ENCODE measurements around the gene FRMD3. TPM values are rescaled to one million over a fixed set of nuclear protein-coding genes. Genes with fewer than 3 reads are reported as not detected.
"Not testable (repeated sequence)": the region's sequence is repeated elsewhere in the genome, so short reads cannot be mapped to it uniquely, and the experiment has no call there.

The FRMD3 gene
- total RNA-seq, 8 experiments from 2014 or later = 1.3 to 34.4 (median 4.0) TPM

DNA sequence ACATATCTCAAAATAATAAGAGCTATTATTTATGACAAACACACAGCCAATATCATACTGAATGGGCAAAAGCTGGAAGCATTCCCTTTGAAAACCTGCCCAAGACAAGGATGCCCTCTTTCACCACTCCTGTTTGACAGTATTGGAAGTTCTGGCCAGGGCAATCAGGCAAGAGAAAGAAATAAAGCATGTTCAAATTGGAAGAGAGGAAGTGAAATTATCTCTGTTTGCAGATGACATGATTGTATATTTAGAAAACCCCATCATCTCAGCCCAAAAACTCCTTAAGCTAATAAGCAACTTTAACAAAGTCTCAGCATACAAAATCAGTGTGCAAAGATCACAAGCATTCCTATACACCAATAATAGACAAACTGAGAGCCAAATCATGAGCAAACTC lies 20.2 kb downstream of the FRMD3 start:
- H3K27ac ChIP-seq; ATAC-seq (replicated peaks in 6 of 8); in situ Hi-C loops (cut with MboI; ENCODE audit: low pct_unique_long_range_greater_than_20kb in 2 of 9, low sequenced_read_pairs in 9 of 9, unreplicated experiment in 9 of 9); H3K4me1 ChIP-seq (replicated peaks in 1 of 2); H3K4me3 ChIP-seq: not testable (repeated sequence)

DNA sequence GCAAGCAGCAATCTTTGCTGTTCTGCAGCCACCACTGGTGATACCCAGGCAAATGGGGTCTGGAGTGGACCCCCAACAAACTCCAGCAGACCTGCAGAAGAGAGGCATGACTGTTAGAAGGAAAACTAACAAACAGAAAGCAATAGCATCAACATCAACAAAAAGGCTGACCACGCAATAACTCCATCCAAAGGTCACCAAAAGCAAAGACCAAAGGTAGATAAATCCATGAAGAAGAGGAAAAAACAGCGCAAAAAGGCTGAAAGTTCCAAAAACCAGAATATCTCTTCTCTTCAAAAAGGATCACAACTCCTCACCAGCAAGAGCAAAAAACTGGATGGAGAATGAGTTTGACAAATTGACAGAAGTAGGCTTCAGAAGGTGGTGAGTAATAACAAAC lies 23.4 kb downstream of the FRMD3 start:
- no peak overlapping the region for H3K27ac ChIP-seq
- ATAC-seq (replicated peaks in 6 of 8) = no peak
- H3K4me1 ChIP-seq (replicated peaks in 1 of 2) = no peaks in the 10 kb centered on the region
- WGBS, 10 experiments = 67 to 100% (median 87%) methylated on average over 1 to 2 of the region's 2 CpGs
- in situ Hi-C loops (cut with MboI; ENCODE audit: low pct_unique_long_range_greater_than_20kb in 2 of 9, low sequenced_read_pairs in 9 of 9, unreplicated experiment in 9 of 9) = no loop called here
- H3K4me3 ChIP-seq = no peak overlapping the region

DNA sequence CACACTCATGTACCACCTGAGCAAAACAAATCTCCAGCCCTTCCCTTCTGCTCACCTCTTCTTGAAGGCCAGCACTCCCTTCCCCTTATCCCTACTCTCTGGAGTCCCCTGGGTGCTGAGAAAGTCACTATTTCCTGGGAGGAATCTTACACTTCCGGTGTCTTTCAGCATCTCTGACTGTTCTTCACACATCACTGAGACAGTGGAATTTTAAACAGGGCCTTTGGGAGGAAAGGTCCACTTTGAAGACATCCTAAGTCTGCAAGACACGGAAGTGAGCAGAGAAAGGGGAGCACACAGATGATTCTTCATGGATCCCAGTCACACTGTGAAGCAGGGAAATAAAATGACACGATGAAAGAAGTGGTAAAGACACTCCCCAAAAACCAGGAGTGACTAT lies 25.6 kb downstream of the FRMD3 start:
- WGBS, 10 experiments = 45 to 100% (median 80%) methylated on average over 2 to 3 of the region's 3 CpGs; no CpG with 5 or more reads in 1 of the 10 experiments
- Histone ChIP-seq H3K4me1 (replicated peaks in 1 of 2) (peaks cover 0 to 2% of the 10 kb centered on the region in 2 donors), H3K27ac (no peak overlapping the region), H3K4me3 (no peak overlapping the region)
- in situ Hi-C loops (cut with MboI; ENCODE audit: low pct_unique_long_range_greater_than_20kb in 2 of 9, low sequenced_read_pairs in 9 of 9, unreplicated experiment in 9 of 9) = no loop called here
- no peak for ATAC-seq (replicated peaks in 6 of 8)

DNA sequence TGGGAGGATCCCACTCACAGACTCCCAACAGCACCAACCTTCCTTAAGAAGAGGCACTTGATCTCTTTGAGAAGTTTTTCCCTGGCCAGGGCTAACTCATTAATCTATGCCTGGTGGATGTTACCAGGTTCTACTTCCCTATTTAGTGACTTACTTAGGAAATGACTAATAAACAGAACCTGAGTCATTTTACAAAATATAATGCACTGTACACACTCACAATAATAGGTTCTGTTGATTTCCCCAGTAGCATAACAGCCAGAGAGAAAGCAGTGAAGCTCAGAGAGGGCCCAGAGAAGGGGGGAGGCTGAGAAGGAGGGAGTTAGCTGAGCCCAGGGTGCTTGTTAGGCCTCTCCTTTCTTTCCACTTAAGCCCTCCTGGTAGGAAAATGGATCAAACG lies 27.1 kb downstream of the FRMD3 start:
- peaks cover 0 to 2% of the 10 kb centered on the region in 2 donors for H3K4me1 ChIP-seq (replicated peaks in 1 of 2)
- peak in 1 of 8 experiments; percentile 58 for ATAC-seq (replicated peaks in 6 of 8)
- WGBS, 10 experiments = 0 to 100% (median 75%) methylated on average over 1 of the region's 1 CpG; no CpG with 5 or more reads in 5 of the 10 experiments
- H3K27ac ChIP-seq = no peak overlapping the region
- H3K4me3 ChIP-seq = no peak overlapping the region
- in situ Hi-C loops (cut with MboI; ENCODE audit: low pct_unique_long_range_greater_than_20kb in 2 of 9, low sequenced_read_pairs in 9 of 9, unreplicated experiment in 9 of 9) = no loop called here

DNA sequence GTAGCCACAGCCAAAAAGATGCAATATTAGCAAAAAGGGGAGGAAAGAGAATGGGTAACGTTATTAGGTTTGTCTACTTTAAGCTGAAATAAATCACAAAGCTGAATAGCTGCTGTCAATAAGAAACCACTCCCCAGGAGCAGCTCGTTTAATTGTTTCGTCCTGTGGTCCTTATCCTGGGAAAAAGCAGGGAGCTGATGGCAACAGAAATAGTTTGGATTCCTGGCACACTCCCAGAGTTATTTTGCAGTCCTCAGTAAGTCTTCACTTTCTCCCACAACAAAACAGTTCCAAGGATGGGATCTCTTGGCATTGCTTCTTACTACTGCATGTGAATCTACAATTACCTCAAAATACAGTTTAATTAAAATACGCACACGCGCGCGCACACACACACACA lies 28.8 kb downstream of the FRMD3 start:
- 0 to 63% (median 22%) methylated on average over 1 to 8 of the region's 8 CpGs; no CpG with 5 or more reads in 2 of the 10 experiments for WGBS, 10 experiments
- Histone ChIP-seq H3K4me1 (replicated peaks in 1 of 2) (peaks cover 0 to 2% of the 10 kb centered on the region in 2 donors), H3K27ac (no peak overlapping the region), H3K4me3 (no peak overlapping the region)
- peak in 3 of 8 experiments; percentile 16 to 82 (median 32) for ATAC-seq (replicated peaks in 6 of 8)
- in situ Hi-C loops (cut with MboI; ENCODE audit: low pct_unique_long_range_greater_than_20kb in 2 of 9, low sequenced_read_pairs in 9 of 9, unreplicated experiment in 9 of 9) = no loop called here

DNA sequence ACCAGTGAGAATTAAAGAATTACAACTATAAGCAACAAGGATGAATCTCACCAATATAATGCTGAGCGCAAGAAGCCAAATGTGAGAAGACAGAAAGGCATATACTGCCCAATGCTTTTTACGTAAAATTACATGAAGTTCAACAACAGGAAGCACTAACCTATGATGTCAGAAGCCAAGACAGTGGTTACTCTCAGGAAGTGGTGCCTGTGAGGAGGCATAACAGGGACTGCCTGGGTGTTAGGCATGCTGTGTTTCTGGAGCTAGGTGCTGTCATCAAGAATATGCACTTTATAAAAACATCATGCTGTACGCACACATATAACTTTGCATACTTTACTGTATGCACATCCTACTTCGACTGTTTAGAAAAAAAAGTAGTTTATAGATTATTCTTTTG lies 30.1 kb downstream of the FRMD3 start:
- Histone ChIP-seq H3K4me3 (no peak overlapping the region), H3K27ac (no peak overlapping the region), H3K4me1 (replicated peaks in 1 of 2) (peaks cover 0 to 2% of the 10 kb centered on the region in 2 donors)
- WGBS, 10 experiments = 80 to 100% (median 89%) methylated on average over 1 to 4 of the region's 4 CpGs; no CpG with 5 or more reads in 2 of the 10 experiments
- no peak for ATAC-seq (replicated peaks in 6 of 8)
- in situ Hi-C loops (cut with MboI; ENCODE audit: low pct_unique_long_range_greater_than_20kb in 2 of 9, low sequenced_read_pairs in 9 of 9, unreplicated experiment in 9 of 9) = no loop called here

DNA sequence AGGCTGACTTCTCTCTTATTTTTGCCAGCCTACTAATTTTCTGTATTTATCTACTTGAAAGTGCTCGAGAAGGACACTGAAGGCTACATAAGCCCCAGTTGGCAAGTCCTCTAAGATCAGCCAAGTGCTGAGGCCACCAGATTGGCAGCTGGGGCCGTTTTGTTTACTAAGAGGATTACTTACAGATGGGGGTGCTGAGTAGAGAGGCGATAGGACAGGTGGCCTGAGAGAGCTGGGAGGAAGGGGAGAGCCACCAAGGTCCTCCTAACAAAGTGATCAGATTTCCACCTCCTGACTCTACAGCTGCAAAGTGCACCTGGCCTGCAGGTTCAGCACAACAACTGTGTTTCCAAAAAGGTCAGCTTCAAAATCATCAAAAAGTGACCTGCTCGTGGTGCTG lies 32.9 kb downstream of the FRMD3 start:
- H3K4me1 ChIP-seq (replicated peaks in 1 of 2) = peaks cover 0 to 2% of the 10 kb centered on the region in 2 donors
- in situ Hi-C loops (cut with MboI; ENCODE audit: low pct_unique_long_range_greater_than_20kb in 2 of 9, low sequenced_read_pairs in 9 of 9, unreplicated experiment in 9 of 9) = no loop called here
- H3K27ac ChIP-seq = no peak overlapping the region
- no peak for ATAC-seq (replicated peaks in 6 of 8)
- H3K4me3 ChIP-seq = no peak overlapping the region
- 40 to 85% (median 57%) methylated on average over 1 to 4 of the region's 4 CpGs; no CpG with 5 or more reads in 3 of the 10 experiments for WGBS, 10 experiments

DNA sequence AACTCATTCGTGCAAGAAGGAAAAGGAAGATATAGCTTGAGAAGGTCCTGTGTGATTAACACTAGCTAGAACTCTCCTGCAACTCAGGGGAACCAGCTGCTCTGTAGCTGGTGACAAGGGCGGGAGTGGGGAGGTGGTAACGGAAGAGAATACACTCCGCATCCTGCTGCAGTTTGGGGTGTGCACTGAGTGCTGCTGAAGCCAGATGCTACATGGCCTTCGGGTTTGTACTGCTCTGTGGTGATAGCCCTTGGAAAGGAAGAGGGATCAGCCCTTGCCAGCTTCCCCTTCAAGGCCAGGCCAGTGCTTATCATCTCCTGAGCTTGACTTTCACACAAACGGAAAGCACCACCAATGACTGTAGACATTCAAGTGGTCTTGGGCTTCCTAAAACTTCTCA lies 34.3 kb downstream of the FRMD3 start:
- no peak overlapping the region for H3K4me3 ChIP-seq
- no peak overlapping the region for H3K27ac ChIP-seq
- H3K4me1 ChIP-seq (replicated peaks in 1 of 2) = no peaks in the 10 kb centered on the region
- in situ Hi-C loops (cut with MboI; ENCODE audit: low pct_unique_long_range_greater_than_20kb in 2 of 9, low sequenced_read_pairs in 9 of 9, unreplicated experiment in 9 of 9) = no loop called here
- WGBS, 10 experiments = 17 to 100% (median 83%) methylated on average over 1 to 5 of the region's 6 CpGs; no CpG with 5 or more reads in 4 of the 10 experiments
- no peak for ATAC-seq (replicated peaks in 6 of 8)

DNA sequence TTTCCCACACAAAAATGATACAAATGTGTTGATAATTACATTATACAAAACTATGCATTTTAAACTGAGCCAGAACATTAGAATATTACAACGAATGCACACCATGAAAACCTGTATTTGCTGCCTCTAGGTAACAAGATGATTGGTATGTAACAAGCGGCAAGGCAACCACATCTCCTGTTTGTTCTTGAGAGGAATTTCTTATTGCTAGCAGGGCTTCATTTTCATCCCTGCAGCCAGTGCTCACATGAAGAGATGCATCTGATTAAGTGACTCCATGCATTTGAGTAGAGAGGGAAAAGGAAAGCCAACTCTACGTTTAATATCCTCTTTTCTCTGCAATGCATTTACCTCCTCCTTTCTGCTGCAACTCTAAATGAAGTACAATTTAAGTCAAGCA lies 36.6 kb downstream of the FRMD3 start:
- 0 to 75% (median 54%) methylated on average over 1 to 3 of the region's 3 CpGs; no CpG with 5 or more reads in 3 of the 10 experiments for WGBS, 10 experiments
- Histone ChIP-seq H3K27ac (no peak overlapping the region), H3K4me1 (replicated peaks in 1 of 2) (no peaks in the 10 kb centered on the region), H3K4me3 (no peak overlapping the region)
- in situ Hi-C loops (cut with MboI; ENCODE audit: low pct_unique_long_range_greater_than_20kb in 2 of 9, low sequenced_read_pairs in 9 of 9, unreplicated experiment in 9 of 9) = no loop called here
- ATAC-seq (replicated peaks in 6 of 8) = peak in 4 of 8 experiments; percentile 38 to 96 (median 57)

DNA sequence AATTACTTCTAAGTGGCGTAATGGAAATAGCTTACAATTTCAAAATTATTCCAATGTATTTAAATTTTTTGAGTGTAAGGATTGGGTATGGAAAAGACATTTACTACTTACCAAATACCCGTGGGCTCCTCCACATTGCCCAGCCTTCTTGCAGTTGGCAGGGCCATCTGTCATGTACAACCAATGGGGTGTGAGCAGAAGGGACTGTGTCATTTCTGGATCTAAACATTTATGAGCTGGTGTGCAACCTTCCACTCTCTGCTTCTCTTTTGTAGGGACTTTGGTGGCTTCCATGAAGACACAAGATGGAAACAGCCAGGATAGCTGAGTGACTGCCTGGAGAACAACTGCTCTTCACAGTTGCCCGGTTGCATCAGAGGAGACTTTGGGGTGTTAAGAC lies 40.8 kb downstream of the FRMD3 start:
- 80 to 100% (median 95%) methylated on average over 1 to 3 of the region's 3 CpGs; no CpG with 5 or more reads in 2 of the 10 experiments for WGBS, 10 experiments
- in situ Hi-C loops (cut with MboI; ENCODE audit: low pct_unique_long_range_greater_than_20kb in 2 of 9, low sequenced_read_pairs in 9 of 9, unreplicated experiment in 9 of 9) = no loop called here
- Histone ChIP-seq H3K27ac (no peak overlapping the region), H3K4me1 (replicated peaks in 1 of 2) (no peaks in the 10 kb centered on the region), H3K4me3 (no peak overlapping the region)
- ATAC-seq (replicated peaks in 6 of 8) = no peak

DNA sequence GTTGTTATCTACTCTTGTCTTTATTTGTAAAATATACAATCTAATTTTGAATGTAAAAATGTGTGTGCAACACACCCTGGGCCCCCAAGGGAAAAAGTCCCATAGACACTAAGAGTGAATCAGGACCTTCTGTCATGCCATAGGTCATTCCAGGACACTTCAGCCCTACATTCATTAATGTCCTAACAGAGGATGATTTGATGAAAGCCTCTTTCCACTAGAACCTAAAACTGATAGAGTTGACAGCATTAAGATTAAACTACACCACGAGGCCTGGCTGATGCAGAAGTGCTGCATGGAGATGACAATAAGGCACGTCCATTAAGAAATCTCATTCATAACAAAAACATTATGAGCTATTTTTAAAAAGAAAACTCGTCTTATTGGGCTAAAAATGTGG lies 46.2 kb downstream of the FRMD3 start:
- 0 to 86% (median 60%) methylated on average over 1 to 3 of the region's 3 CpGs; no CpG with 5 or more reads in 3 of the 10 experiments for WGBS, 10 experiments
- no peak for ATAC-seq (replicated peaks in 6 of 8)
- Histone ChIP-seq H3K4me3 (no peak overlapping the region), H3K4me1 (replicated peaks in 1 of 2) (no peaks in the 10 kb centered on the region), H3K27ac (no peak overlapping the region)
- in situ Hi-C loops (cut with MboI; ENCODE audit: low pct_unique_long_range_greater_than_20kb in 2 of 9, low sequenced_read_pairs in 9 of 9, unreplicated experiment in 9 of 9) = no loop called here

DNA sequence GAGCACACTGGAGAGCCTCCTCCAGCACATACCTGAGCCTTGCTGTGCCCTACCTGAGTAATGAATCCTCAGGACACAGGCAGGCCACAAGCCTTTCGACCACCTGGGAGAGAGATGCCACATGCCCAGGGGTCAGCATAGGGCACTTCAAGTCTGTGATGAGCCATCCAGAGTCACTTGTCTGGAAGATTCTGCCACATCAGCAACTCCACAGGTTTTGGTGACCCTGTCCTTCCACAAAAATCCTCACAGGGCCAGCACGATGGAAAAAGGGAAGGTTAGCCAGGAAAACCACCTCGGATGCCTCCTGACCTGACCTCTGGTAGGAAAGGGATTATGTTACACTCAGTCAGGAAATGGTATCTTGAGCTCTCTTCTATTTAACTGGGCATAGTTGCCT lies 46.8 kb downstream of the FRMD3 start:
- WGBS, 10 experiments = 60 to 100% (median 69%) methylated on average over 1 to 3 of the region's 3 CpGs; no CpG with 5 or more reads in 2 of the 10 experiments
- no peak for ATAC-seq (replicated peaks in 6 of 8)
- Histone ChIP-seq H3K27ac (no peak overlapping the region), H3K4me1 (replicated peaks in 1 of 2) (no peaks in the 10 kb centered on the region), H3K4me3 (no peak overlapping the region)
- in situ Hi-C loops (cut with MboI; ENCODE audit: low pct_unique_long_range_greater_than_20kb in 2 of 9, low sequenced_read_pairs in 9 of 9, unreplicated experiment in 9 of 9) = no loop called here

DNA sequence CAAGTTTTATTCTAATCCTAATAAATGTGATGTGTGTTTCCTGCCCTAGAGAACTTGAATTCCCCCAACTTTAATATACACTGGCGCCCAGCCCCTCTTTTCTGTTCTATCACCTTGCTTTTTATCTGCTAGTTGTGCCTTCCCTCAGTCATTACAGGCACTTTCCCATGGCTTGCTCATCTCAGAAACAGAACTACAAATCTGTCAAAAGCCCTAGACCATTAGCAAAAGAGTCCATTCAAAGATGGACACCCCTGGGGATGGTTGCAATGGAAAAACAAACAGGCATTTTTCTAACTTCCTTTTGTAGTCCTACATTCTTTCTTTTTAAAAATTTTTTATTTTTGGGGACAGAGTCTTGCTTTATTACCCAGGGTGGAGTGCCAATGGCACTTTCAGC lies 48.2 kb downstream of the FRMD3 start:
- 75 to 100% (median 90%) methylated on average over 1 of the region's 1 CpG; no CpG with 5 or more reads in 5 of the 10 experiments for WGBS, 10 experiments
- ATAC-seq (replicated peaks in 6 of 8) = no peak
- no peak overlapping the region for H3K27ac ChIP-seq
- H3K4me3 ChIP-seq = no peak overlapping the region
- in situ Hi-C loops (cut with MboI; ENCODE audit: low pct_unique_long_range_greater_than_20kb in 2 of 9, low sequenced_read_pairs in 9 of 9, unreplicated experiment in 9 of 9) = no loop called here
- peaks cover 0 to 4% of the 10 kb centered on the region in 2 donors for H3K4me1 ChIP-seq (replicated peaks in 1 of 2)

DNA sequence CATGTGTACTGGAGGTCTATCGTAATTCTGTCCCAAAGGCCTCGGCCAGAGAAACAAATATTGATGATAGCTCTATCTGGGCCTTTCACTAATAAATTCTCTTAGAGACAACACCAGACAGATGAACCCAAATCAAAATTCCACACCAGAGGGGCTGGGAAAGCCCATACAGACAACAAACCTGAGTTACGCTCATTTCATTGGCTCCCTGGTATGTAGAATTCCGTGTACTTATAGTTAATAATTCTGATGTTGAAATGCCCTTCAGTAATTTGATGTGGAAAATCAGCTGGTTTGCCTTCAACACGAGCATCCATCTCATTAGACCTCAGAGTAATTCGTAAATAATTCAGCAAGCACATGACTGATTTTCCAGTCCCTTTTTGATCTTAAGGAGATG lies 53.2 kb downstream of the FRMD3 start:
- Histone ChIP-seq H3K4me3 (no peak overlapping the region), H3K4me1 (replicated peaks in 1 of 2) (peaks cover 0 to 4% of the 10 kb centered on the region in 2 donors), H3K27ac (no peak overlapping the region)
- WGBS, 10 experiments = 55 to 89% (median 80%) methylated on average over 1 to 6 of the region's 6 CpGs; no CpG with 5 or more reads in 1 of the 10 experiments
- in situ Hi-C loops (cut with MboI; ENCODE audit: low pct_unique_long_range_greater_than_20kb in 2 of 9, low sequenced_read_pairs in 9 of 9, unreplicated experiment in 9 of 9) = no loop called here
- peak in 5 of 8 experiments; percentile 19 to 73 (median 40) for ATAC-seq (replicated peaks in 6 of 8)
